Ovary (tissue), 9 donors: ENCODE measurements around the gene TIMM10. TPM values are rescaled to one million over a fixed set of nuclear protein-coding genes. Genes with fewer than 3 reads are reported as not detected.

Experiments
- DNase-seq, 5 donors: peaks; one replicate each; pipeline ENCODE4 v3.0.0-alpha.2; 2019 to 2020
- H3K27ac ChIP-seq, 2 donors: fragments of 200-600 bp; one replicate each; pipeline versions ENCODE4 v1.5.1 to v1.8.0; 2019 to 2022
- H3K27me3 ChIP-seq: fragments of 200-600 bp; one replicate; pipeline ENCODE4 v1.8.0; 2022
- H3K36me3 ChIP-seq: fragments of 200-600 bp; sonication (generic); one replicate; pipeline ENCODE4 v1.5.1; 2019
- H3K4me1 ChIP-seq: one replicate; pipeline ENCODE4 v1.8.1; 2013; ENCODE audit warnings: mild to moderate bottlenecking, moderate library complexity; ENCODE audit not compliant: insufficient read depth
- H3K4me3 ChIP-seq: fragments of 200-600 bp; sonication (generic); one replicate; pipeline ENCODE4 v1.5.1; 2017
- H3K9me3 ChIP-seq, 2 donors: fragments of 200-600 bp in 1 of 2; sonication (generic) in 1 of 2; one replicate each; pipeline versions ENCODE4 v1.5.1 to v1.8.1; 2013 to 2019; ENCODE audit warnings: mild to moderate bottlenecking in 1 of 2, moderate library complexity in 1 of 2
- CTCF ChIP-seq, 3 donors: fragments of 450-650 bp in 2 of 3; fragments of 200-600 bp in 1 of 3; IDR thresholded peaks; one replicate each; pipeline versions ENCODE4 v1.5.1 to v1.8.0; 2016 to 2022; ENCODE audit warnings: antibody characterized with exemption in 3 of 3, mild to moderate bottlenecking in 1 of 3
- EP300 ChIP-seq: sonication (generic); formaldehyde crosslinking; IDR thresholded peaks from one replicate; pipeline ENCODE4 v1.6.1; 2017; ENCODE audit warnings: antibody characterized with exemption
- POLR2A ChIP-seq: fragments of 450-650 bp; IDR thresholded peaks from one replicate; pipeline ENCODE4 v1.6.1; 2017; ENCODE audit warnings: antibody characterized with exemption, mild to moderate bottlenecking, moderate library complexity
- WGBS, 3 donors: extraction: QIAGEN DNeasy Blood & Tissue Kit in 1 of 3; methylation state at CpG; one replicate each; pipeline versions ENCODE4 v1.1.5 to v1.1.7; 2013 to 2017; 5-methylcytosine and 5-hydroxymethylcytosine counted together
- intact Hi-C, 4 donors: fragments of 100-400 bp; cut with DNase I; formaldehyde crosslinking; loops; one replicate each; pipeline versions ENCODE4 v1.11.0 to v1.15.1; 2022 to 2023
- polyA plus RNA-seq, 2 donors: library from polyadenylated mRNA; stranded (reverse); fragments of 200-250 nt in 1 of 2; fragments of 350-450 nt in 1 of 2; fragmentation: Illumina TruSeq in 1 of 2; extraction: RNeasy Lipid Tissue Mini Kit (QIAGEN cat#74804) in 1 of 2; gene quantifications; one replicate each; pipeline ENCODE4 v1.2.3, GENCODE V29; 2013 to 2014
- total RNA-seq, 7 donors: library from RNA; depleted of rRNA in 2 of 7; stranded (reverse); fragments of >200 nt in 2 of 7; fragmentation: NEBNext Ultra II Directional in 3 of 7; extraction: Animal tissue kit (Norgen Biotek cat#: 25700) in 3 of 7; gene quantifications; one replicate each; pipeline versions ENCODE4 v1.1.0 to v1.2.4, GENCODE V29; 2016 to 2023
- donor health status: DM: no; HTN: no; CAD: no; lungs with moderate emphysema.
- donor health status: DM: no; HTN: no; CAD: no.
- donor health status: Bipolar disorder and iron deficiency.
- donor health status: DM: yes; HTN: yes; CAD: no.
- donor health status: DM: no; HTN: no; CAD: no.
- donor health status: DM: yes; HTN: yes; CAD: no.

The TIMM10 gene
- total and polyA plus RNA-seq, 9 donors, result 23.4 to 42.0 (median 36.6) TPM

GRCh38 chr11:57504511-57504910 is 26.0 kb downstream of the TIMM10 start:
- Histone ChIP-seq H3K4me3 (no peak overlapping the region), H3K9me3 (no peaks in the 10 kb centered on the region), H3K36me3 (no peaks in the 10 kb centered on the region), H3K27me3 (no peaks in the 10 kb centered on the region), H3K27ac (no peak overlapping the region), H3K4me1 (peaks cover 13% of the 10 kb centered on the region)
- intact Hi-C loops, result no loop called here
- TF ChIP-seq EP300 (no peak), CTCF (IDR thresholded peaks at IDR 0.05) (no peak), POLR2A (no peak)
- 90% methylated on average over 4 of the region's 4 CpGs for WGBS, 3 donors
- DNase-seq, result no peak

GRCh38 chr11:57502870-57503269 is 27.7 kb downstream of the TIMM10 start:
- intact Hi-C loops, result no loop called here
- Histone ChIP-seq H3K36me3 (no peaks in the 10 kb centered on the region), H3K4me1 (peaks cover 15% of the 10 kb centered on the region), H3K27me3 (no peaks in the 10 kb centered on the region), H3K9me3 (no peaks in the 10 kb centered on the region), H3K27ac (no peak overlapping the region), H3K4me3 (no peak overlapping the region)
- no peak for DNase-seq
- TF ChIP-seq CTCF (IDR thresholded peaks at IDR 0.05) (no peak), POLR2A (no peak), EP300 (no peak)

- TF ChIP-seq POLR2A (no peak), CTCF (IDR thresholded peaks at IDR 0.05) (no peak), EP300 (no peak)
- Histone ChIP-seq H3K27me3 (no peaks in the 10 kb centered on the region), H3K4me1 (peaks cover 15% of the 10 kb centered on the region), H3K9me3 (no peaks in the 10 kb centered on the region), H3K27ac (peak overlapping the region in 1 of 2 donors; percentile 48), H3K4me3 (no peak overlapping the region), H3K36me3 (no peaks in the 10 kb centered on the region)
- intact Hi-C loops, result no loop called here
- no peak for DNase-seq
- WGBS, 3 donors, result 94 to 98% (median 96%) methylated on average over 3 of the region's 3 CpGs
These were observed 28.2 kb downstream of the TIMM10 start for GRCh38 chr11:57502376-57502775.

- intact Hi-C loops, result loop anchor here in 1 of 4 donors (2.0 kb wide), 1 partner anchor 29 kb away; the partner anchor contains the start of gene TIMM10
- Histone ChIP-seq H3K4me3 (no peak overlapping the region), H3K4me1 (peaks cover 15% of the 10 kb centered on the region), H3K9me3 (no peaks in the 10 kb centered on the region), H3K27ac (peak overlapping the region in 1 of 2 donors; percentile 48), H3K36me3 (no peaks in the 10 kb centered on the region), H3K27me3 (no peaks in the 10 kb centered on the region)
- WGBS, 3 donors, result 66 to 77% (median 70%) methylated on average over 4 of the region's 4 CpGs
- TF ChIP-seq POLR2A, result no peak
- no peak for TF ChIP-seq CTCF (IDR thresholded peaks at IDR 0.05)
- TF ChIP-seq EP300, result no peak
- DNase-seq, result no peak
These were observed 28.6 kb downstream of the TIMM10 start for GRCh38 chr11:57501953-57502352.
